Fibroblast of skin of right quadriceps (primary cell): ENCODE results near the gene SELENOF.

ENCODE experiments used
- DNase-seq: peaks from one replicate; pipeline ENCODE4 v3.0.0-alpha.2; 2013

The SELENOF gene

DNA sequence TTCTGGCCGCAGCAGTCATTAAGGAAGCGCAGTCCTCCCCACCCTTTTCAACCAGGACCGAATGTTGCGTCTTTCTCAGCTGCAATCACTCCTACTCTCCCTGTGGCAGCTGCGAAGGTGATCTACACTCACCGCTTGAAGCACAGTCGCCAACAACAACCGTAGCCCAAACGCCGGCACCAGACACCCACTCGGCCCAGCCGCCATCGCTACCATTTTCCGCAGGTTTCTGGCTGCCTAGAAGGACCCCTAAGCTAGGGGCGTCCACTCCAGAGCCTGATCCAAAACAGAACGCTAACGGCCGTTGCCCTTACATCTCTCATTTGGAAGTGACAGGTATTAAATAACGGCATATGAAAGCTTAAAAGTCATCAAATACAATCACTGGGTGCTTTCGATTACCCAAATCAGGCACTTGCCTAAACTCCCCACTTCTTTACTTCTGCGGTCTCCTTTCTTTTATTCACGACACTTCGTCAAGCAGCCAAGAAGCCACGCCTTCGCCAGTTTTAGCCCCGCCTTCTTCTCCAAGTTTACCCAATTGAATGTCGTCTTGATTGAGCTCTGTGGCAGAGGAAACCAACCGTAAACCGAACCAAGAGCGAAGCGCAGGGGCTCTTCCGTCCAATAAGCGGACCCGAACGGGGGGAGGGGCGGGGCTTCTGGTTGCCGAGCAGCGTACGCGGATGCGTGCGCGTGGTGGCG, at the start of gene SELENOF:
Gene SELENOF, minus strand, starts transcription at position 231 of the 705 bp plus-strand sequence. Its CDS starts 15 bp downstream, at position 216.
- DNase-seq: peak; percentile 100

DNA sequence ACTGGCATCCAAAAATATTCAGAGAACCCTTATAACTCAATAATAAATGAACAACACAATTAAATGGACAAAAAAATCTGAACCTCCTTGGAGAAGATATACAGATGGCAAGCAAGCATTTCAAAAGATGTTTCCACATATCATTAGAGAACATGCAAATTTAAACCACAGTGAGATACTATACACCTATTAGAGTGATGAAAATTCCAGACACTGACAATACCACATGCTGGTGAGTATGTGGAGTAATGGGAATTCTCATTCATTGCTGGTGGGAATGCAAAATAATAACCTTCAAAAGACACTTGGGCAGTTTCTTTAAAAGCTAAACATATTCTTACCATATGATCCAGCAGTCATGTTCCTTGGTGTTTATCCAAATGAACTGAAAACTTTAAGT, 46.6 kb upstream of the SELENOF start:
- no peak for DNase-seq

DNA sequence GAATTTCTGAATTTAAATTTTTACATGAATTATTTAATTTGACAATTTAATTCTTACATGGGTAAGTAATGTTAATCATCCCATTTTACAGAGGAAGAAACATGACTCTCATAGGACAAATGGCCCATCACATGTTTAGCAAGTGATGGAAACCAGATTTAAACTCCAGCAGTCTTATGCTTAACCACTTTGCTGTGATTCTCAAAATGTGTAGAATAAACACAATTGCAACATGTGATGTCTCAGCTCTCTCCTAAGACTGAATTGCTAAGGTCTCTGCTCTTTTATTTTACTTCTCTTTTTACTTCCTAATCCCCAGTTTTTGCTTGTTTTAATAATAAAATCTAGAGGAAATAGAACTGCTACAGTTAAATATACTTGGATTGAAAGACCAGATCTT, 43.3 kb upstream of the SELENOF start:
- DNase-seq: no peak

DNA sequence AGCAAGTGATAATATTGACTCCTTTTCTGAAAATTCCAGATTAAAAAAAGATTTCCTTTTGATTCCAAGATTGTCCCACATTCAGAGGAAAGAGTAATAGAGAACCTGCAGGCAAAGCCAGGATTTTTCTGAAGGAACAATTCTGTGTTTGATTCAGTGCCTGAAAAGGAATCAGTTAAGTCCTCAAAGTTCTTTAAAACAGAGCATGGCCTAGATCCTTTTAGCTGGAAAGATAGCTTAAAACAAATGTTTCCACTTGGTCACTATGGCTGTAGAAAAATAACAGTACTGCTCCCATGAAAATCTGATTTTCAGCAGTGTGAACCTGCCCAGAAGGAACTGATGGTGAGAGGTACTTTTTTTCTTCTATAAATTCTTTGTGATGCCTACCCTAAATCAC, 42.3 kb upstream of the SELENOF start:
- DNase-seq: no peak

DNA sequence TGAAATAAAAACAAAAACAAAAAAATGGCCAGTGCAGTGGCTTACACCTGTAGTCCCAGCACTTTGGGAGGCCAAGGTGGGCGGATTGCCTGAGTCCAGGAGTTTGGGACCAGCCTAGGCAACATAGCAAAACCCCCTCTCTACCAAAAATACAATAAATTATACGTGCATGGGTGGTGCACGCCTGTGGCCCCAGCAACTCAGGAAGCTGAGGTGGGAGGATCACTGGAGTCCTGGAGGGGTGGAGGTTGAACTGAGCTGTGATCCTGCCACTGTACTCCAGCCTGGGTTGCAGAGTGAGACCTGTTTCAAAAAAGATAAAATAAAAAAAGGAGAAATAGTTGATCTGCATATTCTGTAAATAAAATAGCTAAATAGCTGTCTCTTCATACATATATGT, 41.8 kb upstream of the SELENOF start:
- no peak for DNase-seq

DNA sequence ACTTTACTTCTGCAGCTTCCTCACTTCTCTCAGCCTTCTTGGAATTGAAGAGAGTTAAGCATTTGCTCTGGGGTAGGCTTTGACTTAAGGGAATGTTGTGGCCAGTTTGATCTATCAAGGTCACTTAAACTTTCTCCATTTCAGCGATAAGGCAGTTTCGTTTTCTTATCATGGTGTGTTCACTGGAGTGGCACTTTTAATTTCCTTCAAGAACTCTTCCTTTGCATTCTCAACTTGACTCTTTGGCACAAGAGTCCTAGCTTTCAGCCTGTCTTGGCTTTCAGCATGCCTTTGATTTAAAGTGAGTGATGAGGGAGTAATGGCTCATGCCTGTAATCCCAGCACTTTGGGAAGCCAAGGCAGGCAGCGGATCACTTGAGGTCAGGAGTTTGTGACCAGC, 39.2 kb upstream of the SELENOF start:
- DNase-seq: no peak

DNA sequence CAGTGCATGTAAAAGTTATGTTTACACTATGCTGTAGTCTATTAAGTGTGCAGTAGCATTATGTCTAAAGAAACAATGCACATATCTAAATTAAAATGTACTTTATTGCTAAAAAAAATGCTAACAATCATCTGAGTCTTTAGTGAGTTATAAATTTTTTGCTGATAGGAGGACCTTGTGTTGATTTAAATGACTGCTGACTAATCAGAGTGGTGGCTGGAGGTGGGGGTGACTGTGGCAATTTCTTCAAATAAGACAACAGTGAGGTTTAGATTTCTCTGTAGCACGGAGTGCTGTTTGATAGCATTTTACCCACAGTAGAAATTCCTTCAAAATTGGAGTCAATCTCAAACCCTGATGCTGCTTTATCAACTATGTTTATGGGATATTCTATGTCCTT, 37.5 kb upstream of the SELENOF start:
- DNase-seq: no peak

DNA sequence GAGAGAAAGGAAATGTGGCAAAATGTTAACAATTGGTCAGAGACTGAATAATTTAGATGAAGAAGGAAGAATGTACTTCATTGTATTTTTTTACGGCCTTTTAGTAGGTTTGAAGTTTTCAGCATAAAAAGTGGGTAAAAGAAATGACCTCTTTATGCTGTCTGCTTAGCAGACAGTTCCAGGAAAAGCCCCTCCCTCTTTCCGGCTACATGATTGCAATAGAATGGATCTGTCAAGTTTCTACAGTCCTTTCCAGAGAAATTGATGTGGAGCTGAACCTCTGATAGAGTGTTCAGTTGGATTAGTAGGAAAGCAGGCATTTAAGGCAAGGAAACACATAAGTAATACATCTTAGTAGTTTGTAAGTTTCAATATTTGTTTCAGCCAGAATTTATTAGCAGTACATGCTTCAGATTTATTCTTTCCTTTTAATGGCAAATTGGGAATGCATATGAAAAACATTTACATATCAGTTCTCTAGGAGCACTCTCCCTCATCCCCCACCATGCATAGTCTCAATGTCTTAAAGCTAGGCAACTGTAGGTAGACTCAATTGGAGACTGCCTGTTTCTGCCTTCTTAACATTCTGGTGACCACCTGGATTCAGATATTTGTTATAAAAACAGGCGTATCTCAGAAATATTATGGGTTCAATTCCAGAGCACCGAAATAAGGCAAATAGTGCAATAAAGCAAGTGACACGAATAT, 36.9 kb upstream of the SELENOF start:
- DNase-seq: no peak

DNA sequence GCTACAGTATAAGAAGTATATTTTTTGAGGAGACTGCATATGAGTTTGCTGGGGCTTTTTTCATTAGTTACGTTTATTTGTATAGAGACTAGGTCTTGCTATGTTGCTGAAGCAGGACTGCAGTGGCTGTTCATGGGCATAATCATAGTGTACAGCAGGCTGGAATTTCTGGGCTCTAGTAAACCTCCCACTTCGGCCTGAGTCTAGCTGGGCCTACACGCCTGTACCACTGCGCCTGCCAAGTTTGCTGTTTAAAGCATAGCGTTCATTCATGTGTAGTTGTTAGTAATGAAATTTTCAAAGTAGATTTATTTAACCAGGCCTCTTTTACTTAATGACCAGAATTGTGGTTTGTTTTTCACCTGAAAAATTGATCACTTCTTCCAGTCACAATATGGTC, 34.3 kb upstream of the SELENOF start:
- no peak for DNase-seq

DNA sequence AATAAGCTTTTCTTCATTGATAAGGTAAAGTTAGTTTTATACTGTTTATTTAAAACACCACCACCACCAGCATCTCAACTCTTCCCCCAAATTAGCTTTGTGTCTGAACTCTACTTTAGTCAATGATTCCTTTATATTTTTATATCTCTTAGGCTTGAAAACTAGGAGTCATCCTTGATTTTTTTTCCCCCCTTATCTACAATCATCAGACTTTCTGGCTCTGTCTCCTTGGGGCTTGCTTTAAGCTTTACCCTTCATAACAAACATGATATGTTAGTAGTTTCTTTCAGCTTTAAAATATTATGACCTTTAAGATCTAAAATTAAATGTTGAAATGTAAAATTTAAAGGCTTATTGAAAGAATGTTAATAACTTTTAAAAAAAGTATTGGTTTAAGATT, 28.8 kb upstream of the SELENOF start:
- DNase-seq: no peak

DNA sequence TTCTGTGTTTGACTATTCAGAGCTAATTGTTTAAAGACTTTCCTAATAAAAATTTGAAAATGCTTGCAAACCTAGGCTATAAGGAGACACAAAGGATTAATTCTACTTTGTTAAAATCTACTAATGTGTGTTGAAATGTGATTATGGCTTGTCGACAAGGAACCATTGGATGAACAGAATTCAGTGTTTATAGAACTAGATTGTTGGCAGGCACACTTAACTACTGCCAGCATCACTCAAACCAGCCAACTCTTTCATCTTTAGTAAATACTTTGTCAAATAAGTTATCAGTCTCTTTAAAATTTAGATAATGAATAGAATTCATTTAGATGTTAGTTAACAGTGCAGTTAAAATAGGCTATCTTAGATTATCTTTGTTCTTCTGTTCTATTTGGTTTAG, 28.1 kb upstream of the SELENOF start:
- DNase-seq: no peak

DNA sequence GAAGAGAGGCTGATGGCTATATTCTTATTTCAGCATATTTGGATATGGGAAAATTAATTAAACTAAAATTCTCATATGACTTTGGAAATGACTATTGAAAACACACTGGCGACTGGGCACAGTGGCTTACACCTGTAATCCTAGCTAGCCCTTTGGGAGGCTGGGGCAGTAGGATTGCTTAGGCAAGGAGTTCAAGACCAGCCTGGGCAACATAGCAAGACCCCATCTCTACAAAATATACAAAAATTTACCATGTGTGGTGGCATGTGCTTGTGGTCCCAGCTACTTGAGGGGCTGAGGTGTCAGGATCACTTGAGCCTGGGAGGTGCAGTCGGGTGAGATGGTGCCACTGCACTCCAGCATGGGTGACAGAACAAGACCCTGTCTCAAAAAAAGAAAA, 26.7 kb upstream of the SELENOF start:
- no peak for DNase-seq

DNA sequence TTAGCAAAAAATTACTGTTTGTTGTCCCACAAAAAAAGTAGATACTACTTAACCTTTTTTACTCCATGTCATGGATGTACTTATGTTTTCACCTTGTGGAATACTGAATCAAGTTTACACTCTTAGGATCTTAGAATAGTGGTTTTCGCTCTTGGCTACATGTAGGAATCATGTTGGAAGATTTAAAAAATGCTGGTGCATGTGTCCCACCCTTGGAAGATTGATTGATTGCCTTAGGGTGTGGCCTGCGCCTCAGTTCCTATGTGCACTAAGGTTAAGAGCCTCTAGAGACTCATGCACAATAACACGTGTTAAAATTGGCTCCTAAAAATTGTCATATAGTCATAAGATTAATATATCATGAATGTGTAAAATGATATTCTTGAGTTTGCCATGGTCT, 25.5 kb upstream of the SELENOF start:
- DNase-seq: no peak

DNA sequence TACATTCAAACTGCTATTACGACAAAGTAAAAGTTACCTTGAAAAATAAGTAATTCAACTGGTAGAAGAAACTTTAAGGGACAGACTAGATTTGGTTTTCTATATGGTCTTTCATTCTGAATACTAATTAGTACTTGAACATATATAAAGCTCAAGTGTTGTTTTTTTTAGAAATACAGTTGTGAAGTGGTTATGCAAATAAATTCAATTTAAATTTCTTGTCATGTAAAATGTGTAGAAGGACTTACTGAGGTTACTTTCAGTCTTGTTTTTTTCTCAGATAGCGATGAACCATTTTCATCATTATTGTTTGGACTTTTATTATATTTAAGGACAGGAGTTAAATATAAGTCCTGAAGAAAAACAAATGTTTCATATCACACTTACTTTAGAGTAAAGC, 24.9 kb upstream of the SELENOF start:
- no peak for DNase-seq

DNA sequence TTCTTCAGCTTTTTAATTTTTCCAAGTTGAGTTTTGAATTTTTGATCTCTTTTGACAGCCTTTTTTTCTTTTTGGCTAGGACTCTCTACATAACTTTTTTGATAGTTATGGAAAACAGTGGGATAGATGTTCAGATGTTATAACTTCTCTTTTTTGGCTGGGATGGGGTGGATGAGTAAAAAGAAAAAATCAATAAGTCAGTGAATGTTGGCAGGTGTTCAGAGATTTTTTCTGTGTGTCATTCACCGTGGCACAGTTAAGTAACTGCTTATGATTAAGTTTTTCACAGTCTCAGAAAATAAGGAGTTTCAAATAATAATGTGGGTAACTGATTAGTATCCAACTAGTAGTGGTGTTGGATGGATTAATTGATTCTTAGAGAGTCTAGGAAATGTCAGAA, 24.5 kb upstream of the SELENOF start:
- no peak for DNase-seq

DNA sequence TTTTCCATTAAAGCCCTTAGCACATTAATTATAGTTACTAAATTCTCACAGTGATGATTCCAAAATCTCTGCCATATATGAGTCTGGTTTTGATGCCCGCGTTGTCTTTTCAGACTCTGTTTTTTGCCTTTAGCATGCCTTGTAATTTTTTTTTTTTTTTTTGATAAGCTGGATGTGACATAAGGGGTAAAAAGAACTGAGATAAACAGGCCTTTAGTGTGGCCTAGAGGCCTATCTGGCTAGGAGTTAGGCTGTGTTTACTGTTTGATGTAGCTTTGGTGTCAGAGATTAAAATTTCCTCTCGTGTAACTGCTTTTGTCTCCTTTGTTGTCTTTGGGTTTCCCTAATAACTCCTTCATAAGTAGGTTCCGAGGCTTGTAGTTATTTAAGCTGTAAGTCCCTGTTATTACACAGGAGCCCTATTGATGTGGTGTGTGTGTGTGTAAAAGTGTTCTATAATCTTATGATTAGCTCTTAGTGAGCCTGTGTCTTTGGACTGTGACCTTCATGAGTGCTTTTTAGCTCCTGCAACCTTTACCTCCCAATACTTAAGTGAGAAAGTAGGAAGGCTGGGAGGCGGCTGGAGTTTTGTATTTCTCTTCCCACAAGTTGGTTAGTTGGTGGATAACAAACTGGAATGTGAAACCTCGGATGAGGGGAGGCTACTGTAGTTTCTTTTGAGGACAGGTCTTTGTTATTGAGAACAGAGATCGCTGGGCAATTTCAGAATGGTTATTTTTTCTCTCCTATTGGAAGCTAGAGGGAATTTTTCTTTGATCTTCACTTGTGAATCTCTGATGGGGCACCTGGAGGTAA, 19.8 kb upstream of the SELENOF start:
- DNase-seq: no peak

DNA sequence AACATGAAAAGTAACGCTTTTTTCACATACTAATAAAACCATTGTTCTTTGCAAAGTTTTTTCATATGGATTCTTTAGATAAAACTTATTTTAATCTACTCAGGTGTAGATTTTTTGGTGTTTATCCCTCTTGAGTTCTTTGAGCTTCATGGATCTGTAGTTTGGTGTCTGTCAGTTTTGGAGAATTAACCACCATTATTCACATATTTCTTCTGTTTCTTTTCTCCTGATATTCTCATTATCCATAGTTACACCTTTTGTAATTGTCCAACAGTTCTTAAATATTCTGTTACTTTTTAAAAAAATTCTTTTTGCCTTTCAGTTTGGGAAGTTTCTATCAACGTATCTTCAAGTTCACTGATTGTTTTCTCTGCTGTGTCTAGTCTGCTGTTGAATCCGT, 19.1 kb upstream of the SELENOF start:
- no peak for DNase-seq

DNA sequence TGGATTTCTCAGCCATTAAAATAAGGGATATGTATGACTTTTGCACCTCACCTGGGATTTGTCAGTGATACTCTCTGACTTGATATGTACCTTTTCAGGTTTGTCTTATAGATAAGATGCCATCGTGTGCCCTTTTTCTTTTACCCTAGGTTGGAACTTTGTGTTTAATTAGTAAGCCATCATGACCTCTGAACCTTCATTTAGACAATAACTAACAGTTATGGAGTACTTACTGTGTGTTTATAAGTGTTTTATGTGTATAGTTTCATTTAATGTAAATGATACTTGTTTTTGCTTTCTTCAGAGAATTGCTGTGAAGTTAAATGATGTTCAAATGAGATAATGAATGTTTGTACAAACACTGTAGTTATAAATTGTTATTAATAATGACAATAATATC, 14.9 kb upstream of the SELENOF start:
- DNase-seq: no peak

DNA sequence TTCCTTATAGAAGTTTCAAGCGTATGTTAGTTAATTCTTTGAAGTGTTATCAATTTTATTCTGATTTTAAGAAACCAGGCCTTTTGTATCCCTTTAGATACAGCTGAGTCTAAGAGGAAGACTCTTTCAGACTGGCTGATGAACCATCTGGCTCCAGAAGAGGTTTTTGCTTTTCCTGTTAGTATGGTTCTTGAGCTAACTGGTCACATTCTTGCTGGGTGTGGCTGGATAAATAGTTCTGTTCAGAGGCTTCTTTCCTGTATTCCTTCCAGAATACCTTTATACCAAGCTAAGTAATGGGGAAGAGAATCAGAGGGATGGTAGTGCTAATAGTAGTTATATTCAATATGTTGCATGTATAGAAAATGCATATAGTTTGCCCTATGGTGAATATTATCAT, 13.0 kb upstream of the SELENOF start:
- DNase-seq: no peak

DNA sequence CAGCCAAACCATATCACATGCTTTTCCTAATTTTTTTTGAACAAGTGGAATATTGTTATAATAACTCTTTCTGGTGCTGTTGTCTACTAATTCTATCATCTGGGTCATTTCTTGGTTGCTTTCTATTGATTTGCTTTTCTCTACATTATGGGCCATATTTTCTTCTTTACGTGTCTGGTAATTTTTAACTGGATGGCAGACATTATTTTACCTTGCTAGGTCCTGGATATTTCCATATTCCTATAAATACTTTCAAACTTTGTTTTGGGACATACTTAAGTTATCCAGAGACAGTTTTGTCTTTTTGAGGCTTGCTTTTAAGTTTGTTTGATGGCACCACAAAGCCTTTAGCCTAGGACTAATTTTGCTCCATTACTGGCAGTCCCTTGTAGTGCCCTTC, 11.8 kb upstream of the SELENOF start:
- DNase-seq: no peak

DNA sequence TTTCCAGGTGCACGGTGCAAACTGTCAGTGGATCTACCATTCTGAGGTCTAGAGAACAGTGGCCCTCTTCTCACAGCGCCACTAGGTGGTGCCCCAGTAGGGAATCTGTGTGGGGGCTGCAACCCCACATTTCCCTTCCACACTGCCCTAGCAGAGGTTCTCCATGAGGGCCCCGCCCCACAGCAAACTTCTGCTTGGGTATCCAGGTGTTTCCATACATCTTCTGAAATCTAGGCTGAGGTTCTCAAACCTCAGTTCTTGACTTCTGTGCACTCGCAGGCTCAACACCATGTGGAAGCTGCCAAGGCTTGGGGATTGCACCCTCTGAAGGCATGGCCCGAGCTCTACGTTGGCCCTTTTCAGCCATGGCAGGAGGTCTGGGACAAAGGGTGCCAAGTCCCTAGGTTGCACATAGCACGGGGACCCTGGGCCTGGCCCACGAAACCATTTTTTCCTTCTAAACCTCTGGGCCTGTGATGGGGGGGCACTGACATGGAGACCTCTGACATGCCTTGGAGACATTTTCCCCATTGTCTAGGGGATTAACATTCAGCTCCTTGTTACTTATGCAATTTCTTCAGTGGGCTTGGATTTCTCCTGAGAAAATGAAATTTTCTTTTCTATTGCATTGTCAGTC, 10.5 kb upstream of the SELENOF start:
- no peak for DNase-seq

DNA sequence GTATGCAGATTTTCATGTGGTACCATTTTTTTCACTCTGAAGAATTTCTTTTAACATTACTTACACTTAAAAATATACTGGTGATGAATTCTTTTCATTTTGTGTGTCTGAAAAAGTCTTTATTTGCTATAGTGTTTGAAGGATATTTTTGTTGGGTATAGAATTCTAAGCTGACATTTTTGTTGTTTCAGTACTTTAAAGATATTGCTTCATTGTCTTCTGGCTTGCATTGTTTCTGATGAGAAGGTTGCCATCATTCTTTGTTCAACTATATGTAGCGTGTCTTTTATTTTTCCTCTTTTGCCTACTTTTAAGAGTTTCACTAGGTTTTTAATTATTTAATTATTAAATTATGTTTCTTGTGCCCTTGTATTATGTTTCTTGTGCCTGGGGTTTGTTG, 8.5 kb upstream of the SELENOF start:
- DNase-seq: no peak

DNA sequence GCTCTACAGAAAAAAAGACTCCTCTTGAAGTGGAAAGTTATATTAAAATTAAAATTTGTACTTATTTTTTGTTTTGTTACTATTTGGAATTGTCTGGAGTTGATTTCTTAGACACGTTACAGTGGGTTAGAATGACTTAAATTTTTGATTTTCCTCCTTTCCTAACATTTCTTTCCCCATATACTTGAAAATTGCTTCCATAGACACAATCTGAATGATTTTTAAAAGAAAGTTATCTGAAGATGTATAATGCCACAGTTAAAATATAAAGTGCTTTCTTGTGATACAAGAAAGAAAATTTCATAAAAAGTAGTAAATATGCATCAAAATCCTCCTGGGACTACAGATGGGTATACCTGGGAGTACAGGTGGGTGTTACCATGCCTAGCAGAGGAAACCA, 2.8 kb upstream of the SELENOF start:
- DNase-seq: no peak
